Kidney (tissue), 14 donors: ENCODE data around the gene SCARB1. TPM values are rescaled to one million over a fixed set of nuclear protein-coding genes. Genes with fewer than 3 reads are reported as not detected.

Experiments
- DNase-seq, 5 donors: peaks; one replicate each; pipeline ENCODE4 v3.0.0-alpha.2; 2013 to 2020
- FAIRE-seq: peaks from 2 replicates; lab custom pipeline; 2012; peaks lifted over from hg19 to GRCh38; lab: Jason Lieb, UNC
- H3K27ac ChIP-seq, 2 donors: one replicate each; pipeline ENCODE4 v1.7.0; 2013; ENCODE audit warnings: low read depth in 2 of 2, low read length in 2 of 2, inconsistent platforms in 1 of 2
- H3K27me3 ChIP-seq: one replicate; pipeline ENCODE4 v1.7.1; 2013; ENCODE audit warnings: low read length, inconsistent platforms; ENCODE audit not compliant: control insufficient read depth, insufficient read depth
- H3K36me3 ChIP-seq, 3 donors: one replicate each; pipeline versions ENCODE4 v1.7.0 to v1.7.1; 2013; ENCODE audit warnings: low read length in 3 of 3, control low read depth in 1 of 3, inconsistent platforms in 1 of 3; ENCODE audit not compliant: insufficient read depth in 3 of 3, control insufficient read depth in 2 of 3
- H3K4me1 ChIP-seq, 3 donors: one replicate each; pipeline versions ENCODE4 v1.7.0 to v1.7.1; 2013; ENCODE audit warnings: low read length in 3 of 3, inconsistent platforms in 1 of 3, low read depth in 1 of 3; ENCODE audit not compliant: control insufficient read depth in 2 of 3, insufficient read depth in 2 of 3
- H3K4me3 ChIP-seq, 3 donors: one replicate each; pipeline versions ENCODE4 v1.7.0 to v1.8.1; 2013; ENCODE audit warnings: low read length in 3 of 3, control low read depth in 1 of 3, inconsistent platforms in 1 of 3
- H3K9ac ChIP-seq, 3 donors: one replicate each; pipeline versions ENCODE4 v1.7.0 to v1.7.1; 2013; ENCODE audit warnings: low read length in 3 of 3, control low read depth in 1 of 3, inconsistent platforms in 1 of 3
- H3K9me3 ChIP-seq, 3 donors: one replicate each; pipeline versions ENCODE4 v1.7.0 to v1.7.1; 2013; ENCODE audit warnings: low read length in 3 of 3, control low read depth in 1 of 3, inconsistent platforms in 1 of 3; ENCODE audit not compliant: control insufficient read depth in 2 of 3, insufficient read depth in 1 of 3
- intact Hi-C: fragments of 100-400 bp; cut with DNase I; formaldehyde crosslinking; loops from one replicate; pipeline ENCODE4 v1.11.1; 2022
- polyA plus RNA-seq: library from polyadenylated mRNA; stranded (reverse); fragments of 350-450 nt; fragmentation: Illumina TruSeq; extraction: RNeasy Lipid Tissue Mini Kit (QIAGEN cat#74804); gene quantifications from one replicate; pipeline ENCODE4 v1.2.3, GENCODE V29; 2014; ENCODE audit warnings: low read depth, low replicate concordance; ENCODE audit not compliant: insufficient read depth
- total RNA-seq: library from RNA; stranded (reverse); fragmentation: NEBNext Ultra II Directional; extraction: Animal tissue kit (Norgen Biotek cat#: 25700); gene quantifications from one replicate; pipeline ENCODE4 v1.2.1, GENCODE V29; 2021
- TF ChIP-seq, protein P1 (sequence below): IDR thresholded peaks from 3 replicates; pipeline ENCODE4 v1.5.1; 2012; ENCODE audit warnings: mild to moderate bottlenecking, moderate library complexity, borderline replicate concordance; ENCODE audit not compliant: insufficient read depth; ENCODE audit errors: extremely low read depth
- donor health status: control.
- donor health status: control.
- donor health status: control.
- donor health status: control.
- donor health status: control.
- donor health status: DM: yes; HTN: yes; CAD: no.
- donor health status: Normal renal cell carcinoma (clear cell type).

The SCARB1 gene
- total and polyA plus RNA-seq, 2 donors from 2014 or later = 12.3 to 13.2 TPM

DNA sequence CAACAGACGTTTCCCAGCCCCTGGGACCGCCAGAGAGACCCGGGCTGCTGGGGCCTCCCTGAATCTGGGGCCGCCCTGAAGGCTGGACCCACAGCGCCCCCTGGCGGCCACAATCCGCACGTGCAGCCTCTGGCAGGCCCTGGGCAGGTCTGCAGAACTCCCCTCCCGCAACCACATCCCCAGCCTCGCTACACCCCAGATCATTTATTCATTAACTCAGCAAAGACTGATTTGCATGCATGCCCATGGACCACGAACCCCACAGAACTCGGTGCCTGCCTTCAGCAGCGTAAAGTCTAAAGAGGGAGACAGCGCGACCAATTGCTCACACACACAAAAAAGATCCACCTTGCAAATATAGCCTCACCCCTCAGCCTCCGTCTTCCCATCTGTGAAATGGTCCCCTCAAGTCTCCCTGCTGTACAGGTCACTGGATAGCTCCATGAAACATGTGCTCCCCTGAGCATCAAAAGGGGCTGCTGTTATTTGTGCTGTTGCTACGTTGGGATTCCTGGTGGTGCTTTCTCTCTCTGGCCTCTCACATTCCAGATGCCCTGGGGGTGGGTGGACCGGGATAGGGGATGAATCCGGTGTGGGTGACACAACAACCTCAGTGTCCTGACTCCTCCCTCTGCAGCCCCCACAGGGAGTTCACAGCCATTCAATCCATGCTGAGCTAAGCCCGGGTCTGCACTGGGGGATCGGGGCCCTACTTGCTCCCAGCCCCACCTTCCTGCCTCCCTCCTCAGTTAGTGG, 96.4 kb downstream of the SCARB1 start:
- Histone ChIP-seq H3K9ac (peak overlapping the region in 1 of 3 donors; percentile 15), H3K9me3 (peaks cover 0 to 12% (median 4%) of the 10 kb centered on the region in 3 donors), H3K27me3 (no peaks in the 10 kb centered on the region), H3K4me1 (peaks cover 2 to 16% (median 16%) of the 10 kb centered on the region in 3 donors), H3K36me3 (no peaks in the 10 kb centered on the region), H3K27ac (no peak overlapping the region), H3K4me3 (no peak overlapping the region)
- DNase-seq (peak; percentile 88 to 92 (median 89)), FAIRE-seq (no peak)
- TF ChIP-seq, protein P1, sequence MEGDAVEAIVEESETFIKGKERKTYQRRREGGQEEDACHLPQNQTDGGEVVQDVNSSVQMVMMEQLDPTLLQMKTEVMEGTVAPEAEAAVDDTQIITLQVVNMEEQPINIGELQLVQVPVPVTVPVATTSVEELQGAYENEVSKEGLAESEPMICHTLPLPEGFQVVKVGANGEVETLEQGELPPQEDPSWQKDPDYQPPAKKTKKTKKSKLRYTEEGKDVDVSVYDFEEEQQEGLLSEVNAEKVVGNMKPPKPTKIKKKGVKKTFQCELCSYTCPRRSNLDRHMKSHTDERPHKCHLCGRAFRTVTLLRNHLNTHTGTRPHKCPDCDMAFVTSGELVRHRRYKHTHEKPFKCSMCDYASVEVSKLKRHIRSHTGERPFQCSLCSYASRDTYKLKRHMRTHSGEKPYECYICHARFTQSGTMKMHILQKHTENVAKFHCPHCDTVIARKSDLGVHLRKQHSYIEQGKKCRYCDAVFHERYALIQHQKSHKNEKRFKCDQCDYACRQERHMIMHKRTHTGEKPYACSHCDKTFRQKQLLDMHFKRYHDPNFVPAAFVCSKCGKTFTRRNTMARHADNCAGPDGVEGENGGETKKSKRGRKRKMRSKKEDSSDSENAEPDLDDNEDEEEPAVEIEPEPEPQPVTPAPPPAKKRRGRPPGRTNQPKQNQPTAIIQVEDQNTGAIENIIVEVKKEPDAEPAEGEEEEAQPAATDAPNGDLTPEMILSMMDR = peak; percentile 98
- intact Hi-C loops = loop anchor here (5.0 to 10.0 kb wide), 2 partner anchors 202 to 730 kb away; partner anchors contain the start of gene NCOR2

DNA sequence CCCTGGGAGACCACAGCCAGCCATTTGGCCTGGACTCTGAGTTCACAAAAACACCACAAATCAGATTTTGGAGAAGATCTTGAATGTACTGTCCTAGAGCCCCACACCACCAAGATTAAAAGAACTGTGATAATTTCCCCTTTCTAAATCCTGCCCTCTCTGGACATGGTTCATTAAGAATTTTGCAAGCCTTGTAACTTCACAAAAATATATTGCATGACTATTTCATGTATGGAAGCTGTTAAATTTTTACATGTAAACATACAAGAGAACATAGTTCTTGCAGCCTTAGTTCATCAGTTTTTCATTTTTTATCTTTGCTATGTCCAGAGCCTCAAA, 97.0 kb downstream of the SCARB1 start:
- DNase-seq (no peak), FAIRE-seq (no peak)
- Histone ChIP-seq H3K9ac (peak overlapping the region in 1 of 3 donors; percentile 15), H3K27ac (no peak overlapping the region), H3K4me1 (peaks cover 2 to 15% (median 12%) of the 10 kb centered on the region in 3 donors), H3K9me3 (peaks cover 0 to 12% (median 4%) of the 10 kb centered on the region in 3 donors), H3K27me3 (no peaks in the 10 kb centered on the region), H3K36me3 (no peaks in the 10 kb centered on the region), H3K4me3 (no peak overlapping the region)
- TF ChIP-seq, protein P1 = no peak
- intact Hi-C loops = loop anchor here (5.0 to 10.0 kb wide), 2 partner anchors 202 to 729 kb away; partner anchors contain the start of gene NCOR2

DNA sequence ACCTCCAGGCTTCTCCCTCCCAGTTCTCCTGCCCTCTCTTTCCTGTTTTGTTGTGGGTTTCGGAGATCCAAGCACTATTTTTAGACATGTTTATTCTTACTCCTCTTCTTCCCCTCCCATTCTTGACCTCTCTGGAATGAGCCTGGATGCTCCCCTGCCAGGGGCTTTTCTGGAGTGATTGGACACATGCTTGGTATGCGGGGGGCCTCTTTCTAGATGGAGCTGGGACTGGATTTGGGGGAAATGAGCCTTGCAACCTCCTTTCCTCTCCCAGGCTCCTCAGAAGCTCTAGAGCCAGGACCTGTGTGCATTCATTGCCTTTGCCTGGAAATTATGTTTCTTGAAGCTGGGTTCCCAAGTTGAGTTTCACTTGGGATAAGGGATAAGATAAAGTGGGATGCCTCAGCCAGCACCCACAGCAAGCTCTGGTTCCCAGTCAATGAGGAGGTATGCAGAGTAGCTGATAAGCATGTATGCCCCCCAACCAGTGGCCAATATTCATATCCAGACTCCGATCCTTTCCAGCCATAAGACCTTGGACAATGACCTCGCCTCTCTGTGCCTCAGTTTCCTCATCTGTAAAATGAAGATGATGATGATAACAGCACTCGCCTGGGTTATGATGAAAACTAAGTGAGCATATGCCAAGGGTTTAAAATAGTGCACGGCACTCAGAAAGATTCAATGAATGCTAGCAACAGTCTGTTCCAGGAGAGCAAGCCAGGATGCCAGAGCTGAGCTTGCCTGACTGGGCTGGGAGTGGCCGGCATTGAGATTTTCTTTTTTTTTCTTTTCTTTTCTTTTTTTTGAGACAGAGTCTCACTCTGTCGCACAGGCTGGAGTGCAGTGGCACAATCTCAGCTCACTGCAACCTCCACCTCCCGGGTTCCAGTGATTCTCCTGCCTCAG, 97.8 kb downstream of the SCARB1 start:
- no peaks in the 10 kb centered on the region for H3K36me3 ChIP-seq
- H3K27ac ChIP-seq = peak overlapping the region; percentile 13 to 47
- H3K4me3 ChIP-seq = no peak overlapping the region
- FAIRE-seq = no peak
- intact Hi-C loops = loop anchor here (5.0 to 10.0 kb wide), 2 partner anchors 201 to 729 kb away; partner anchors contain the start of gene NCOR2
- TF ChIP-seq, protein P1 = no peak
- H3K9me3 ChIP-seq = peaks cover 0 to 12% (median 4%) of the 10 kb centered on the region in 3 donors
- no peaks in the 10 kb centered on the region for H3K27me3 ChIP-seq
- peaks cover 2 to 12% (median 8%) of the 10 kb centered on the region in 3 donors for H3K4me1 ChIP-seq
- no peak for DNase-seq
- peak overlapping the region in 1 of 3 donors; percentile 1 for H3K9ac ChIP-seq
